ENCODE data around the gene RIPPLY3. TPM values are rescaled to one million over a fixed set of nuclear protein-coding genes. Genes with fewer than 3 reads are reported as not detected.

Gene RIPPLY3
- total RNA-seq, 2 experiments from 2014 or later, result 0.17 TPM; not detected in 1

DNA sequence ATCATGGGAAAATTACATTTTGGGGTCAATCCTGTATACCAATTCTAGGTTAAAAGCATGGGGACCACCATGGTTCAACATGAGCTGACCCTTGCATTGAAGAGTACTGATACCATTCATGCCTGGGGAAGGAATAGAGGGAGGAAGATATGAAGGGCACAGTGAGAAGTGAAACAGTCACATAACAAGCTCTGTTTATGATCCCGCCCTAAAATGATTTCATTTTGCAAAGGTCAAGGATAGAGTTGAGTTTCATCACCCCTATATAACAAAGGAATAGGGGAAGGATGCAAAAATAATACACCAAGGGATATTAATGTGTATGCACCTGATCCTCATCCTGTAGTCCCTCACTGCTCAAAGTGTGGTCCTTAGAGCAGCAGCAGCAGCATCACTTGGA, 37.5 kb upstream of the RIPPLY3 start:
- no peak overlapping the region for H3K4me3 Mint-ChIP-seq
- DNase-seq, result no peak
- no peak overlapping the region for H3K27ac Mint-ChIP-seq
- CTCF ChIA-PET, result interaction anchor here (2.4 kb wide), 1 partner anchor 41 kb away, joined by 5 read pairs; no protein-coding TSS in a partner anchor
- POLR2A ChIA-PET, result no interaction called here
- H3K36me3 Mint-ChIP-seq (ENCODE audit: low read depth), result peaks cover 2% of the 10 kb centered on the region
- no peaks in the 10 kb centered on the region for H3K9me3 Mint-ChIP-seq
- peaks cover 22% of the 10 kb centered on the region for H3K4me1 Mint-ChIP-seq
- H3K27me3 Mint-ChIP-seq, result no peaks in the 10 kb centered on the region

DNA sequence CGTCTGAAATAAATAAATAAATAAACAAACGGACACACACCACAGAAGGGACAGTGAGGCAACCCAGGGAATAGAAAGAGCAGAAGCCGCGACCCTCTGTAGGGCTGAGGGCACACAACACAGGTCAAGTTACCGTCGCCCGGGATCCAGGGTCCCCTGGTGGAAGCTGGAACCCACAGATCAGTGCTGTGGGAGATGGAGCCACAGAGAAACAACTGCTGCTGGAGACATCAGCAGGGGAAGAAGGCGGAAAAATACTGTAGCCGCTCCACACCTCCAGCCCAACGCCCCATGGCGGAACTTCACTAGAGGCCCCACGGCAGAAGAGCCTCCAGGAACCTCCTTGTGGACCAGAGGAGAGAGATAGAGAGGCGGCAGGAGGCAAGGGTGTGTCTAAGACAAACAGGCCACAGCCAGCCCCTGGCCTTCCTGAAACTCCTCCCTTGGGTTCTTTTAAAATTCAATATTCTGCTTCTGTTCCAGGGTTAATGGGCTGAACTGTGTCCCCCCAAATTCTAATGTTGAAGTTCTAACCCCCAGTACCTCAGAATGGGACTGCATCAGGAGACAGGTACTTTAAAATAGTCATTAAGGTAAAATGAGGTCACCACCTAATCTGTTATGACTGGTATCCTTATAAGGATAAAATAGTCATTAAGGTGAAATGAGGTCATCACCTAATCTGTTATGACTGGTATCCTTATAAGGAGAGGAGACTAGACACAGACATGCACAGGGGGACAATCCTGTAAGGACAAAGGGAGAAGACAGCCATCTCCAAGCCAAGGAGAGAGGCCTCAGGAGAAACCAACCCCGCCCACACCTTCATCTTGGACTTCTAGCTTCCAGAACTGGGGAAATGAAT, 32.3 kb upstream of the RIPPLY3 start:
- Mint-ChIP-seq H3K4me1 (peaks cover 8% of the 10 kb centered on the region), H3K27me3 (no peaks in the 10 kb centered on the region), H3K36me3 (ENCODE audit: low read depth) (no peaks in the 10 kb centered on the region), H3K4me3 (no peak overlapping the region), H3K9me3 (no peaks in the 10 kb centered on the region), H3K27ac (no peak overlapping the region)
- CTCF ChIA-PET, result interaction anchor here (1.1 kb wide), 1 partner anchor 20 kb away, joined by 4 read pairs; no protein-coding TSS in a partner anchor
- DNase-seq, result no peak
- POLR2A ChIA-PET, result no interaction called here

DNA sequence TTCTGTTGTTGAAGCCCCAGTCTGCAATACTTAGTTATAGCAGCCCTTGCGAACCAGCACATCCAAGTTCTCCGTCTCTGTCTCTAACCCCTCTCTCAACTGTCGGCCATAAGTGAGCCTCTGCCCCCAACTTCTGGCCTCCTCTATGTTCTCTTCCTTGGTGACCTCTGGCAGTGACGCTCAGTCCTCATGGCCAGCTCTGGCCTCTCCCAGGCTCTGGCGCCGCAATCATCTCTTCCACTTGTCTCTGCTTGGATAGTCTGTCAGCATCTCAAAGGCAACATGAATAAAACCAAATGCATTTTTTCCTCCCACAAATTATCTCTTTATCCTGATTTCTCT, 31.7 kb upstream of the RIPPLY3 start:
- peak overlapping the region; percentile 19 for H3K27ac Mint-ChIP-seq
- CTCF ChIA-PET, result no interaction called here
- H3K9me3 Mint-ChIP-seq, result no peaks in the 10 kb centered on the region
- H3K36me3 Mint-ChIP-seq (ENCODE audit: low read depth), result no peaks in the 10 kb centered on the region
- H3K27me3 Mint-ChIP-seq, result no peaks in the 10 kb centered on the region
- DNase-seq, result no peak
- H3K4me1 Mint-ChIP-seq, result peaks cover 8% of the 10 kb centered on the region
- H3K4me3 Mint-ChIP-seq, result no peak overlapping the region
- POLR2A ChIA-PET, result no interaction called here

DNA sequence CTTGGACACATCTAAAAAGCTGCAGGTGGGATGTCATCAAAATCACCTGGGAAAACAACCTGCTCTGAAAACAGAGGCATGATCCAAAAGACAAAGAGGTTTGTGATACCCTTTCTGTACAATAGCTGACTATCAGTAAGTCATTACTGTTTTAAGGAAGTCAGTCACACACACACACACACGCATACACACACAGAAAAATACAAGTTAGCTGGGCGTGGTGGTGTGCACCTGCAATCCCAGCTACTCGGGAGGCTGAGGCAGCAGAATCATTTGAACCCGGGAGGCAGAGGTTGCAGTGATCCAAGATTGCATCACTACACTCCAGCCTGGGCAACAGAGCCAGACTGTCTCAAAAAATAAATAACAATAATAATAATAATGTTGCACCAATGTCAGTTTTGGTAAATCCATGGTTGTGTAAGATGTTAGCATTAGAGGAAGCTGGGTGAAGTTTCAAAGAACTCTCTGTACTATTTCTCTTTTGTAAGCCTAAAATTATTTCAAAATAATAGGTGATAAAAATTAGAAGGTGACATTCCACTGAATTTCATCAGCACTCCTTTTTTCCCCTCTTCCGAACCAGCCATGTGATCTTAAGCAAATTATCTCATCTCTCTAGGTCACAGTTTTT, 30.2 kb upstream of the RIPPLY3 start:
- H3K36me3 Mint-ChIP-seq (ENCODE audit: low read depth), result no peaks in the 10 kb centered on the region
- no peak overlapping the region for H3K4me3 Mint-ChIP-seq
- peaks cover 14% of the 10 kb centered on the region for H3K4me1 Mint-ChIP-seq
- H3K9me3 Mint-ChIP-seq, result no peaks in the 10 kb centered on the region
- no peak for DNase-seq
- CTCF ChIA-PET, result interaction anchor here (1.3 to 2.1 kb wide), 2 partner anchors 9 to 14 kb away, joined by 3 to 8 read pairs; no protein-coding TSS in a partner anchor
- peaks cover 6% of the 10 kb centered on the region for H3K27me3 Mint-ChIP-seq
- H3K27ac Mint-ChIP-seq, result no peak overlapping the region
- POLR2A ChIA-PET, result no interaction called here

DNA sequence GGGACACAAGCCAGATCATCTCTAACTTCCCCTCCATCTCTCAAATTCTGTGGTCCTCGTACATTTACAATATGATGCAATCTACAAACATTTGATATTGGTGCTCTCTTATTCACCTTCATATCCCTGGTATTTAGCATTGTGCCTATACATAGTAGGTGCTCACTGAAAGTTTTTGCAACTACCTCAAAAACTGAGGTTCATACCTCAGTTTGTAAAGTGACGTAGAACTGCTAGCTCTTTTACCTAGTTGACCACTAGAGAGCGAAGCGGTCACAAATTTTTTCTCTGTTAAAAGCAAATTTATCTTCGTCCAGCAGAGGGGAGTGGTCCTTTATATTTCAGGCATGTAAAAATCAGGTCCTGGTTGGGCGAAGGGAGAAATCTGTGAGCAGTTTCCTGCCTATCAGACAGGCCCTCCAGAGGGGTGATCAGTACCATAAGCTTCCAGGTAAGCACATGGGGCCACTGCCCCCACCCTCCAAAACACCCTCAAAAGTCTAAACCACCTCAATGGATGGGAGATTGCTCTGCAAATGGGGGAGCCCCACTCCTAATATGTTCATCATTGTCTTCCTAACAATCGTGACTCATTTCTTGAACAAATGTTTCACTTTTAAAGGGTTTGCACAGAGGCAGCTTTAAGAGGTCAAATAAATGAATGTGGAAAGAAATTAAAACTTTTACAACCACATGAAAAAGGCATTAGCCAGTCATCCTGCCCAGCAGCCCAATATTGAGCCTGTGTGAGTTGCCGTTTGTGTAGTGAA, 29.4 kb upstream of the RIPPLY3 start:
- Mint-ChIP-seq H3K4me3 (no peak overlapping the region), H3K27me3 (peaks cover 13% of the 10 kb centered on the region), H3K36me3 (ENCODE audit: low read depth) (no peaks in the 10 kb centered on the region), H3K4me1 (peaks cover 18% of the 10 kb centered on the region), H3K27ac (no peak overlapping the region), H3K9me3 (no peaks in the 10 kb centered on the region)
- DNase-seq, result peak; percentile 16
- POLR2A ChIA-PET, result no interaction called here
- CTCF ChIA-PET, result interaction anchor here (1.0 to 2.1 kb wide), 2 partner anchors 9 to 13 kb away, joined by 4 to 8 read pairs; no protein-coding TSS in a partner anchor

DNA sequence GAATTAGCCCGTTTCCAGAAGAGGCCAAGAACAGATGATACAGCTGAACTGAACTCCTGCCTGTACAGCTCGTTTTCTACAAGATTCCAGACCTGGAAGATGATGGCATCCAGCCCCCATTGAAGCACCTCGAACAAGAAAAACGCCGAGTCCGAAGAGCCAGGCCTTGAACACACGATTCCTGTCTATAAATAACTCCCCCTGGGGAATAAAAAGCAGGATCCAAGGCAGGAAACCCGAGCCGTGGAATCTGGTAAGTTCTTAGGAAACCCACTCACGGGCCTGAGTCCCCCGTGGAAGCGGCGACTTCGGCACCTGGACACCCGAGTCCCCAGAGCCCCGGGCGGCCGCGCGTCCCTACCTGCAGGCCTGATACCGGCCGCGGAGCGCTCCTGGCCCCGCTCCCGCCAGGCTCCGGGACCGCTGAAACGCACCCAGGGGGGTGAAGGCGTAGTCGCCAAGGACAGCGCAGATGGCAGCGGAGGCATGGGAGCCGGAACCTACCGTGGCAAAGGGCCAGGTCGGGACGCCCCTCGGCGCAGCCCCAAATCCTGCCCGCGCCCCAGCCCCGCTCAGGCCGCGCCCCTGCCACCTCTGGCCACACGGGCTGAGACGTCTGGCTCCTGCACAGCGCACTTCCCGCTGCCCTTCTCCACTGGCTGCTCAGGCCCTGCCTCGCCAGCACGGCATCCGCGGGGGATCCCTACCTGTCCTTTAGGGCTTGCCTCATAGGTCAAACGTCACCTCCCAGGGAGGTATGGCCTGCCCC, 26.0 kb upstream of the RIPPLY3 start:
- Mint-ChIP-seq H3K4me3 (peak overlapping the region; percentile 43), H3K4me1 (peaks cover 27% of the 10 kb centered on the region), H3K36me3 (ENCODE audit: low read depth) (no peaks in the 10 kb centered on the region), H3K27me3 (peaks cover 16% of the 10 kb centered on the region), H3K27ac (no peak overlapping the region), H3K9me3 (no peaks in the 10 kb centered on the region)
- DNase-seq, result no peak
- ChIA-PET CTCF (interaction anchor here (1.9 kb wide), 1 partner anchor 9 kb away, joined by 11 read pairs; no protein-coding TSS in a partner anchor), POLR2A (no interaction called here)

DNA sequence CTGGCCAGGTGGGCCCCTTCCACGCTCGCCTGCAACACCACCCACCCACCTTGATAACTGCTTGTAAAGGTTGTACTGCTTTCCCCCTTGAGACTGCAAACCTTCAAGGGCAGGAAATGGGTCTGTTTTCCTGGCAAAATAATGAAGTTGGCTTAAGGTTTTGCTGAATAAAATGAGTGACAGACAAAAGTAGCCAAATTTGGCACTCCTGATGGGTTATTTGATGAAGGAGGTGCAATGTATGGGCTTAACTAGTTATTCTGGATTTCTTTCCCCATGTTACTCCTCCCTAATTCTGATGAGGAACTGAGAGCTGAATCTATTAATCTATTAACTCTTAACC, 25.5 kb upstream of the RIPPLY3 start:
- Mint-ChIP-seq H3K27ac (no peak overlapping the region), H3K9me3 (no peaks in the 10 kb centered on the region), H3K4me3 (peak overlapping the region; percentile 43), H3K36me3 (ENCODE audit: low read depth) (no peaks in the 10 kb centered on the region), H3K4me1 (peaks cover 32% of the 10 kb centered on the region), H3K27me3 (peaks cover 16% of the 10 kb centered on the region)
- CTCF ChIA-PET, result no interaction called here
- POLR2A ChIA-PET, result no interaction called here
- DNase-seq, result no peak

DNA sequence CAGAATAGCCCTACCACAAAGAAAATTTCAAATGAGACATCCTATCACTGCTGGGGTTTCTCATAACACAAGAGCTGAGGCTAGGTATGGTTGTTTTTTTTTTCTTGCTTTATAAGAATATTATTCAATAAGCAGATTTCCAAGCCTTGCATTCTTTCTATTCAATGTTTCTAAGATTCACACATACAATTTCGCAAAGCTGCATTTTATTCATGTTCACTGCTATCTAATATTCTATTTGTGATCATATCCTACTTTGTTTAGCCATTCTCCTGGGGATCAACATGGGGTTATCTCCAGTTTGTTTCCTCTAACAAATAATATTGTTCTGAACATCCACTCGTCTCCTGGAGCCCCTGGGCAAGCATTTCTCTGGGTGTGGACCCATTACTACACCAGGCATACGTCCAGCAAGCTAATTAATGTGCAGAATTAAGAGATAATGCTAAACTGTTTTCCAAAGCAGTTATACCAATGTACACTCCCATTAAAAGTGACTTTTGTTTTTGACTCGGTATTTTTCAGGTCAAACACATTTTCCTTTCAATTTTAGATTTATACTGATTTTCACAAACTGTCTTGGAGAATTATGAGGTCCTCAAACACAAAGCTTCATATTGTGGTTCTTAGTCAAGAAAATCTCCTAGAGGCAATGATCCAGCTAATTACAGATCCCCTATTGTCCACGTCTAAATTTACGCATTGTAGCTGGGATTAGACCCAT, 24.4 kb upstream of the RIPPLY3 start:
- peaks cover 16% of the 10 kb centered on the region for H3K27me3 Mint-ChIP-seq

DNA sequence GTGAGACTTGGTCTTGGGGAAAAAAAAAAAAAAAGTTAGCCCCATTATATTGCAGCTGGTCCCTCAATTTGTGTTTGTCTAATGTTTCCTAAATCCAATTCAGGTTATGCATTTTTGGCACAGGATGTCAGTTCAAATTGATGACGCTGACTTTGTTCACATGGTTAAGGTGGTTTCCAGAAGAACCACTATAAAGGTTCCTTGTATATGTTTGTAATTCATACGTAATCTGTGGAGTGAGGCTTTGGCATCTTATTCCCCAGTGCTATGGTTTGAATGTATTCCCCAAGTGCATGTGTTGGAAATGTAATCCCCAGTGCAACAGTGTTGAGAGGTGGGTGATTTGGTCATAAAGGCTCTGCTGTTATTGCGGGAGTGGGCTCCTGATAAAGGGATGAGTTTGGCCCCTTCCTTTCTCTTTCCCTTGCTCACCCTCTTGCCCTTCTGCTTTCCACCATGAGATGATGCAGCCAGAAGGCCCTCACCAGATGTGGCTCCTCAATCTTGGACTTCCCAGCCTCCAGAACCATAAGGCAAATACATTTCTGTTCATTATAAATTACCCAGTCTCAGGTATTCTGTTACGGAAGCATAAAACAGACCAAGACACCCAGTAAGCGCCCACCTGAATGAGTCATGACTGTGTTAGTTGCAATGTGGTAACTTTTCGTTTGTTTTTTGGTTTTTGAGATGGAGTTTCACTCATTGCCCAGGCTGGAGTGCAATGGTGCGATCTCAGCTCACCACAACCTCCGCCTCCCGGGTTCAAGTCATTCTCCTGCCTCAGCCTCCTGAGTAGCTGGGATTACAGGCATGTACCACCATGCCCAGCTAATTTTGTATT, 20.5 kb upstream of the RIPPLY3 start:
- H3K27me3 Mint-ChIP-seq, result peaks cover 12% of the 10 kb centered on the region
- peak; percentile 47 for DNase-seq
- POLR2A ChIA-PET, result no interaction called here
- no peak overlapping the region for H3K4me3 Mint-ChIP-seq
- peaks cover 2% of the 10 kb centered on the region for H3K36me3 Mint-ChIP-seq (ENCODE audit: low read depth)
- CTCF ChIA-PET, result interaction anchor here (0.6 to 2.5 kb wide), 2 partner anchors 20 to 563 kb away, joined by 4 to 11 read pairs; partner anchors contain the start of gene HLCS
- peaks cover 51% of the 10 kb centered on the region for H3K4me1 Mint-ChIP-seq
- H3K27ac Mint-ChIP-seq, result peak overlapping the region; percentile 74
- H3K9me3 Mint-ChIP-seq, result no peaks in the 10 kb centered on the region

More for the DNA sequence above, 24.4 kb upstream of the RIPPLY3 start:
- peaks cover 2% of the 10 kb centered on the region for H3K36me3 Mint-ChIP-seq (ENCODE audit: low read depth)
- H3K4me3 Mint-ChIP-seq, result no peak overlapping the region
- no peaks in the 10 kb centered on the region for H3K9me3 Mint-ChIP-seq
- no peak overlapping the region for H3K27ac Mint-ChIP-seq
- H3K4me1 Mint-ChIP-seq, result peaks cover 35% of the 10 kb centered on the region
- ChIA-PET CTCF (no interaction called here), POLR2A (no interaction called here)
- no peak for DNase-seq

DNA sequence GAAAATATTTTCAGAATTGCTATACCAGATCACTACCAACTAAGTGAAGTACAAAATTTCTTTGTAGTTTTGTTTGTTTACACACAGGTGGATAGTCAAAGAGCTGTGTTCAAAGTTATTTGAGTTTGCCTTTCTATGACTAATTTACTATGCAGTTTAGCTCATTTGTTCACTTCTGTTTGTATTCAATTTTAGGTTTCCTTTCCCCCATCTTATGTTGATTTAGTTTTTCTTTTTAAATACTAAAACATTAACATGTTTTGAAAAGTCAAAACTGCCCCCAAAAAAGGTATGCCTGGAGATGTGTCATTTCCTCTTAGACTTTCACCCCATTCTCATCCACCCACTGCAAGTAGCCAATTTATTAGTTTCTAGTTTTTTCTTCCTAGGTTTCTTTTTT, 18.7 kb upstream of the RIPPLY3 start:
- Mint-ChIP-seq H3K27me3 (peaks cover 2% of the 10 kb centered on the region), H3K4me3 (no peak overlapping the region), H3K4me1 (peaks cover 46% of the 10 kb centered on the region), H3K9me3 (no peaks in the 10 kb centered on the region), H3K27ac (no peak overlapping the region), H3K36me3 (ENCODE audit: low read depth) (peaks cover 2% of the 10 kb centered on the region)
- CTCF ChIA-PET, result interaction anchor here (0.9 to 2.5 kb wide), 3 partner anchors 9 to 22 kb away, joined by 3 to 11 read pairs (median 4); partner anchors contain the start of genes HLCS and RIPPLY3
- POLR2A ChIA-PET, result no interaction called here
- DNase-seq, result no peak

DNA sequence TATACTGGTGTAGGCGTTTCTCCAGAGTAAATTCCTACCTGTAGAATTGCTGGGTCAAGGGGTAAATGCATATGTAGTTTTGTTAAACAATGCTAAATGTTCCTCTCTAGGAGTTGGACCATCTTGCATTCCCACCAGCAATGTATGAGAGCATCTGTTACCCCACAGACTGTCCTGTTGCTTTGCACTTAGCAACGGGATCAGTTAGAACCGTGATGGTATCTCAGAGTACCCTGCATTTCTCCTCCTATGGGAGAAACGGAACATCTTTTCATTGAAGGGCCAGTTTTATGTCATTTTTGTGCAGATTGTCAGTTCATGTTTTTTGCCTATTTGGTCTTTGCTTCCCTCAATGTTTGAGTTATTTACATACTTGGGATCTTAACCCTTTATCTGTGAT, 18.0 kb upstream of the RIPPLY3 start:
- CTCF ChIA-PET, result no interaction called here
- DNase-seq, result no peak
- Mint-ChIP-seq H3K4me3 (peak overlapping the region; percentile 37), H3K36me3 (ENCODE audit: low read depth) (peaks cover 2% of the 10 kb centered on the region), H3K9me3 (no peaks in the 10 kb centered on the region), H3K27ac (peak overlapping the region; percentile 68), H3K27me3 (peaks cover 2% of the 10 kb centered on the region), H3K4me1 (peaks cover 46% of the 10 kb centered on the region)
- POLR2A ChIA-PET, result no interaction called here
